DOHH2 (cell line): ENCODE measurements around the gene DDO.

Experiments
- EZH2phosphoT487 ChIP-seq: fragments of 200-600 bp; sonication (generic); IDR thresholded peaks from 2 replicates; pipeline ENCODE4 v1.6.1; 2017; ENCODE audit warnings: borderline replicate concordance, mild to moderate bottlenecking, antibody characterized with exemption, low read length, moderate library complexity, mixed read lengths
- TF ChIP-seq, protein P1 (sequence below): fragments of 200-600 bp; sonication (generic); IDR thresholded peaks from one replicate; pipeline ENCODE4 v1.5.1; 2014; ENCODE audit warnings: antibody characterized with exemption, mild to moderate bottlenecking, low read depth, low read length; ENCODE audit not compliant: poor library complexity, severe bottlenecking

DNA sequence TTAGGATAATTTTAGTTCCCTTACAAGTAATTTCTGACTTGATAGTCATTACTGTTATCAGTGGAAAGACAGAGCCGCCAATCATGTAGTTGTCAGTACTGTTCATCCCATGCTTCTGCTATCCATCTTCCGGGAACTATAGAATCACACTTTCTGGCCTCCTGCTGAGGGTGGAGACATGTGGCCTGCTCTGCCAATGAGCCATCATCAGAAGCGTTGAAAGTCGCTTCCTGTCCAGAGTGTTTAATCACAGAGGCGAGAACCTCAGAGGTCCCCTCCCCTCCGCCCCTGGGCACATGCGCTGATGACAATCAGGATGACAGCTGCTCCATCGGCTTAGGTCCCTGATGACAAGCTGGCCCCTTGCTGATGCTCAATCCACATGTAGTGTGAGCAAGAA is 3.0 kb downstream of the DDO start:
- TF ChIP-seq, protein P1, sequence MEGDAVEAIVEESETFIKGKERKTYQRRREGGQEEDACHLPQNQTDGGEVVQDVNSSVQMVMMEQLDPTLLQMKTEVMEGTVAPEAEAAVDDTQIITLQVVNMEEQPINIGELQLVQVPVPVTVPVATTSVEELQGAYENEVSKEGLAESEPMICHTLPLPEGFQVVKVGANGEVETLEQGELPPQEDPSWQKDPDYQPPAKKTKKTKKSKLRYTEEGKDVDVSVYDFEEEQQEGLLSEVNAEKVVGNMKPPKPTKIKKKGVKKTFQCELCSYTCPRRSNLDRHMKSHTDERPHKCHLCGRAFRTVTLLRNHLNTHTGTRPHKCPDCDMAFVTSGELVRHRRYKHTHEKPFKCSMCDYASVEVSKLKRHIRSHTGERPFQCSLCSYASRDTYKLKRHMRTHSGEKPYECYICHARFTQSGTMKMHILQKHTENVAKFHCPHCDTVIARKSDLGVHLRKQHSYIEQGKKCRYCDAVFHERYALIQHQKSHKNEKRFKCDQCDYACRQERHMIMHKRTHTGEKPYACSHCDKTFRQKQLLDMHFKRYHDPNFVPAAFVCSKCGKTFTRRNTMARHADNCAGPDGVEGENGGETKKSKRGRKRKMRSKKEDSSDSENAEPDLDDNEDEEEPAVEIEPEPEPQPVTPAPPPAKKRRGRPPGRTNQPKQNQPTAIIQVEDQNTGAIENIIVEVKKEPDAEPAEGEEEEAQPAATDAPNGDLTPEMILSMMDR, result no peak
- TF ChIP-seq EZH2phosphoT487, result no peak
